ENCODE measurements around the gene STEAP3. TPM values are rescaled to one million over a fixed set of nuclear protein-coding genes. Genes with fewer than 3 reads are reported as not detected.

The STEAP3 gene
- polyA plus RNA-seq, 1 donor from 2014 or later = not detected

- H3K36me3 ChIP-seq (ENCODE audit: insufficient read depth, low read length) = no peaks in the 10 kb centered on the region
Measured at GRCh38 chr2:119279666-119280065, 56.0 kb downstream of the STEAP3 start.

GRCh38 chr2:119280680-119281079 is 57.0 kb downstream of the STEAP3 start:
- no peak overlapping the region for H3K4me3 ChIP-seq (ENCODE audit: low read length)
- H3K9me2 ChIP-seq (ENCODE audit: insufficient read depth, low read length) = no peaks in the 10 kb centered on the region
- no peak overlapping the region for H2AFZ ChIP-seq (ENCODE audit: low read depth, low read length)
- H4K20me1 ChIP-seq (ENCODE audit: insufficient read depth) = no peaks in the 10 kb centered on the region
- H3K79me2 ChIP-seq (replicated peaks; ENCODE audit: insufficient read depth, low read length) = no peaks in the 10 kb centered on the region
- no peaks in the 10 kb centered on the region for H3K36me3 ChIP-seq (ENCODE audit: insufficient read depth, low read length)
- no peak overlapping the region for H3K4me2 ChIP-seq (ENCODE audit: low read length)
- H3F3A ChIP-seq (ENCODE audit: insufficient read depth, low read length, poor library complexity, severe bottlenecking) = no peaks in the 10 kb centered on the region
- no peak overlapping the region for H3K27ac ChIP-seq (ENCODE audit: low read length)
- H3K27me3 ChIP-seq (ENCODE audit: insufficient read depth, low read depth, low read length) = no peaks in the 10 kb centered on the region
- H3K9me3 ChIP-seq (ENCODE audit: low read length) = no peaks in the 10 kb centered on the region
- H3K9ac ChIP-seq (ENCODE audit: low read length) = no peak overlapping the region
- TF ChIP-seq RAD21 (conservative IDR thresholded peaks at IDR 0.05) = no peak
- TF ChIP-seq MXI1 (conservative IDR thresholded peaks at IDR 0.05; ENCODE audit: poor library complexity, severe bottlenecking) = no peak
- TF ChIP-seq CTCF (IDR thresholded peaks at IDR 0.05; ENCODE audit: poor library complexity, severe bottlenecking) = no peak
- no peak for TF ChIP-seq POLR2AphosphoS5 (IDR thresholded peaks at IDR 0.05)
- no peak for TF ChIP-seq SMC3 (conservative IDR thresholded peaks at IDR 0.05; ENCODE audit: poor library complexity)
- no peak for TF ChIP-seq TAF1 (IDR thresholded peaks at IDR 0.05; ENCODE audit: low read depth)
- TF ChIP-seq EP300 (conservative IDR thresholded peaks at IDR 0.05; ENCODE audit: poor library complexity, severe bottlenecking) = no peak
- no peak for TF ChIP-seq REST (IDR thresholded peaks at IDR 0.05; ENCODE audit: borderline replicate concordance)

More at GRCh38 chr2:119279666-119280065, 56.0 kb downstream of the STEAP3 start:
- H3K9ac ChIP-seq (ENCODE audit: low read length) = no peak overlapping the region
- no peak overlapping the region for H3K27ac ChIP-seq (ENCODE audit: low read length)
- no peaks in the 10 kb centered on the region for H3K27me3 ChIP-seq (ENCODE audit: insufficient read depth, low read depth, low read length)
- H3K79me2 ChIP-seq (replicated peaks; ENCODE audit: insufficient read depth, low read length) = no peaks in the 10 kb centered on the region
- TF ChIP-seq REST (IDR thresholded peaks at IDR 0.05; ENCODE audit: borderline replicate concordance) = no peak
- no peak for TF ChIP-seq EP300 (conservative IDR thresholded peaks at IDR 0.05; ENCODE audit: poor library complexity, severe bottlenecking)
- TF ChIP-seq POLR2AphosphoS5 (IDR thresholded peaks at IDR 0.05) = no peak
- no peak for TF ChIP-seq RAD21 (conservative IDR thresholded peaks at IDR 0.05)
- no peak for TF ChIP-seq TAF1 (IDR thresholded peaks at IDR 0.05; ENCODE audit: low read depth)
- TF ChIP-seq MXI1 (conservative IDR thresholded peaks at IDR 0.05; ENCODE audit: poor library complexity, severe bottlenecking) = no peak
- no peak for TF ChIP-seq SMC3 (conservative IDR thresholded peaks at IDR 0.05; ENCODE audit: poor library complexity)
- no peak for TF ChIP-seq CTCF (IDR thresholded peaks at IDR 0.05; ENCODE audit: poor library complexity, severe bottlenecking)
- H3F3A ChIP-seq (ENCODE audit: insufficient read depth, low read length, poor library complexity, severe bottlenecking) = no peaks in the 10 kb centered on the region
- no peaks in the 10 kb centered on the region for H4K20me1 ChIP-seq (ENCODE audit: insufficient read depth)
- H3K4me3 ChIP-seq (ENCODE audit: low read length) = no peak overlapping the region
- no peaks in the 10 kb centered on the region for H3K9me3 ChIP-seq (ENCODE audit: low read length)
- H3K4me2 ChIP-seq (ENCODE audit: low read length) = no peak overlapping the region
- no peak overlapping the region for H2AFZ ChIP-seq (ENCODE audit: low read depth, low read length)
- no peaks in the 10 kb centered on the region for H3K9me2 ChIP-seq (ENCODE audit: insufficient read depth, low read length)
